Right atrium auricular region (tissue), 2 donors: ENCODE data around the gene DENND1A. TPM values are rescaled to one million over a fixed set of nuclear protein-coding genes. Genes with fewer than 3 reads are reported as not detected.
"Not testable (repeated sequence)": the region's sequence is repeated elsewhere in the genome, so short reads cannot be mapped to it uniquely, and the experiment has no call there.

ENCODE experiments used
- DNase-seq: peaks from one replicate; pipeline ENCODE4 v3.0.0-alpha.2; 2019; ENCODE audit warnings: low spot score
- H3K27ac ChIP-seq, 2 donors: fragments of 200-600 bp; sonication (generic); 1 replicate in 1 of 2; 2 replicates in 1 of 2; pipeline ENCODE4 v1.5.1; 2016 to 2019
- H3K27me3 ChIP-seq, 2 donors: fragments of 200-600 bp; sonication (generic); one replicate each; pipeline versions ENCODE4 v1.5.1 to v1.6.0; 2017 to 2019
- H3K36me3 ChIP-seq: fragments of 200-600 bp; sonication (generic); one replicate; pipeline ENCODE4 v1.5.1; 2016
- H3K4me1 ChIP-seq, 2 donors: fragments of 200-600 bp; sonication (generic); one replicate each; pipeline versions ENCODE4 v1.5.1 to v1.6.0; 2017 to 2019
- H3K4me3 ChIP-seq, 2 donors: fragments of 200-600 bp; sonication (generic); 1 replicate in 1 of 2; 2 replicates in 1 of 2; pipeline ENCODE4 v1.5.1; 2017 to 2019; ENCODE audit warnings: mild to moderate bottlenecking in 1 of 2, moderate library complexity in 1 of 2
- H3K9me3 ChIP-seq, 2 donors: fragments of 200-600 bp; sonication (generic); one replicate each; pipeline ENCODE4 v1.5.1; 2019
- CTCF ChIP-seq, 2 donors: fragments of 200-600 bp; sonication (generic); IDR thresholded peaks; one replicate each; pipeline ENCODE4 v1.5.1; 2019; ENCODE audit warnings: antibody characterized with exemption in 2 of 2
- total RNA-seq, 2 donors: library from RNA; depleted of rRNA; stranded (reverse); fragments of >200 nt; gene quantifications; one replicate each; pipeline ENCODE4 v1.1.0, GENCODE V29; 2016

The DENND1A gene
- total RNA-seq, 2 donors from 2014 or later, result 14.9 to 23.6 TPM

- Histone ChIP-seq H3K9me3 (no peaks in the 10 kb centered on the region), H3K36me3 (no peaks in the 10 kb centered on the region), H3K4me3 (no peak overlapping the region), H3K27ac (no peak overlapping the region), H3K27me3 (no peaks in the 10 kb centered on the region), H3K4me1 (no peaks in the 10 kb centered on the region)
- no peak for TF ChIP-seq CTCF (IDR thresholded peaks at IDR 0.05)
- DNase-seq, result no peak
These were observed 8.5 kb upstream of the DENND1A start for GRCh38 chr9:123938401-123938800.

- not testable (repeated sequence) for H3K27ac ChIP-seq, DNase-seq, H3K9me3 ChIP-seq, H3K4me1 ChIP-seq, H3K4me3 ChIP-seq, H3K36me3 ChIP-seq, H3K27me3 ChIP-seq
These were observed 6.6 kb upstream of the DENND1A start for GRCh38 chr9:123936575-123936974.

GRCh38 chr9:123933440-123934212 lies 3.7 kb upstream of the DENND1A start:
- no peak for DNase-seq
- no peaks in the 10 kb centered on the region for H3K36me3 ChIP-seq
- H3K27ac ChIP-seq, result no peak overlapping the region
- H3K4me1 ChIP-seq, result peaks cover 0 to 13% of the 10 kb centered on the region in 2 donors
- no peaks in the 10 kb centered on the region for H3K27me3 ChIP-seq
- no peak overlapping the region for H3K4me3 ChIP-seq
- TF ChIP-seq CTCF (IDR thresholded peaks at IDR 0.05), result no peak
- no peaks in the 10 kb centered on the region for H3K9me3 ChIP-seq

- peaks cover 0 to 25% of the 10 kb centered on the region in 2 donors for H3K4me1 ChIP-seq
- no peaks in the 10 kb centered on the region for H3K36me3 ChIP-seq
- peak overlapping the region; percentile 71 to 86 for H3K4me3 ChIP-seq
- H3K9me3 ChIP-seq, result no peaks in the 10 kb centered on the region
- no peak for TF ChIP-seq CTCF (IDR thresholded peaks at IDR 0.05)
- no peaks in the 10 kb centered on the region for H3K27me3 ChIP-seq
- peak overlapping the region; percentile 67 to 80 for H3K27ac ChIP-seq
- no peak for DNase-seq
These were observed 603 bp downstream of the DENND1A start for GRCh38 chr9:123929177-123929869.

- no peak for TF ChIP-seq CTCF (IDR thresholded peaks at IDR 0.05)
- DNase-seq, result no peak
- no peaks in the 10 kb centered on the region for H3K36me3 ChIP-seq
- H3K4me1 ChIP-seq, result peaks cover 0 to 25% of the 10 kb centered on the region in 2 donors
- peak overlapping the region; percentile 67 to 80 for H3K27ac ChIP-seq
- peak overlapping the region; percentile 71 to 86 for H3K4me3 ChIP-seq
- no peaks in the 10 kb centered on the region for H3K27me3 ChIP-seq
- H3K9me3 ChIP-seq, result no peaks in the 10 kb centered on the region
These were observed 1.3 kb downstream of the DENND1A start for GRCh38 chr9:123928533-123929176.
